Measurements from ENCODE around the gene MBOAT1. TPM values are rescaled to one million over a fixed set of nuclear protein-coding genes. Genes with fewer than 3 reads are reported as not detected.

MBOAT1 gene
- total RNA-seq, 2 experiments from 2014 or later = 14.1 to 14.8 TPM

DNA sequence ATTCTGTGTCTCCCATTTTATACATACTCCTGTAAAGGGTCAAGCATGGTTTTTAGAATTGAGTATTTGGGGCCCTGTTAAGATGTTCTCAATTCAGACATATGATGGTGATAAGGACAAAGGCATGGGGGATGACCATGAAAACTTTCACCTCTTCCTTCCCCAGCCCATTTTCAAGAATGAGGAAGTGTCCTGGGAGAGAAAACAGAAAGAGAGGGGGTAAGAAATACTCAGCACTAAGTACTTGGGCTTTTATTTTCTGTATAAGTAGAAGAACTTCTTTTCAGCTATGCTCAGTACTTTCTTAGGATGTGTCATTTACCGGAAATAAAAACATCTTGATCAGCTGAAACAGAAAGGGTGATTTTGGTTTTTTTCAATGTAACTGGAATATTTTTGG lies 10.9 kb upstream of the MBOAT1 start:
- DNase-seq (no peak), ATAC-seq (ENCODE audit: low read depth) (no peak)
- peaks cover 12% of the 10 kb centered on the region for H3K27me3 Mint-ChIP-seq
- no peaks in the 10 kb centered on the region for H3K4me1 Mint-ChIP-seq
- H3K36me3 Mint-ChIP-seq = no peaks in the 10 kb centered on the region
- no peaks in the 10 kb centered on the region for H3K9me3 Mint-ChIP-seq
- POLR2A ChIA-PET = no interaction called here
- no peak overlapping the region for H3K4me3 Mint-ChIP-seq
- H3K27ac Mint-ChIP-seq = no peak overlapping the region

DNA sequence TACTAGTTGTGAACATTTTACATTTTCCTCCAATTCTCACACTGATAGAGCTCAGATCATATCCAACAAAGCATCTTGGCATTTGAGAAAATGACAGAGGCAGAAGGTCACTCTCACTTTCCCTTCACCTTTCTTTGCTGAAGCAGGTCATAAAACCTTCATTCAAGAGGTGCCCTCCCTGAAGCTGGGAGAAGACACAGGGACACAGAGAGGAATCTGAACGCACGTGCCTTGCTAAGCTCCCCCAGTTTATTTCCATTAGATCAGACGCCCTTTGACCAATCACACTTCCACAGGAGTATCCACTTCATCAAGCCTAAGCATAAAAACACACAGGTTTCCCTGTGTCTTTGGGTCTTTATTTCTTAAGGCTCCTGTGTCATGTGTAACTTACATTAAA lies 9.2 kb upstream of the MBOAT1 start:
- Mint-ChIP-seq H3K27me3 (peaks cover 22% of the 10 kb centered on the region), H3K4me3 (no peak overlapping the region), H3K9me3 (no peaks in the 10 kb centered on the region), H3K36me3 (no peaks in the 10 kb centered on the region), H3K27ac (no peak overlapping the region), H3K4me1 (no peaks in the 10 kb centered on the region)
- ATAC-seq (ENCODE audit: low read depth) = no peak
- DNase-seq = no peak
- POLR2A ChIA-PET = no interaction called here

DNA sequence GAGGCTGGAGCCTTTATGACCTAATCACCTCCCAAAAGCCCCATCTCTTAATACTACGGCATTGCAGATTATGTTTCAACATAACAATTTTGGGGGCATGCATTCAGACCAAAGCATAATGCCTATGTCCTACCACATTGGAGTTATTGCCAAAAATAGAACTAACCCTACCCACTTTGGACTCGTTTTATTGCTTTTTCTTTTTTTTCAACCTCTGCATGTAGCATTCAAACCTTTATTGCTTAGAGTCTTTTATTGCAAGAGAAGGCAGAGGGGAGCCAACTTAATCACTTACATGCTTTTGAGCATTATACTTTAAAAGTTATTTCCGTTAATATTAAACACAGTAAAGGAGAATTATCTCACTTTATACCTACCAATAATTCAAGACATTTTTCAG lies 8.1 kb upstream of the MBOAT1 start:
- no peaks in the 10 kb centered on the region for H3K4me1 Mint-ChIP-seq
- H3K36me3 Mint-ChIP-seq = no peaks in the 10 kb centered on the region
- H3K27me3 Mint-ChIP-seq = peaks cover 22% of the 10 kb centered on the region
- H3K4me3 Mint-ChIP-seq = no peak overlapping the region
- POLR2A ChIA-PET = no interaction called here
- no peak overlapping the region for H3K27ac Mint-ChIP-seq
- no peak for ATAC-seq (ENCODE audit: low read depth)
- DNase-seq = no peak
- H3K9me3 Mint-ChIP-seq = no peaks in the 10 kb centered on the region

DNA sequence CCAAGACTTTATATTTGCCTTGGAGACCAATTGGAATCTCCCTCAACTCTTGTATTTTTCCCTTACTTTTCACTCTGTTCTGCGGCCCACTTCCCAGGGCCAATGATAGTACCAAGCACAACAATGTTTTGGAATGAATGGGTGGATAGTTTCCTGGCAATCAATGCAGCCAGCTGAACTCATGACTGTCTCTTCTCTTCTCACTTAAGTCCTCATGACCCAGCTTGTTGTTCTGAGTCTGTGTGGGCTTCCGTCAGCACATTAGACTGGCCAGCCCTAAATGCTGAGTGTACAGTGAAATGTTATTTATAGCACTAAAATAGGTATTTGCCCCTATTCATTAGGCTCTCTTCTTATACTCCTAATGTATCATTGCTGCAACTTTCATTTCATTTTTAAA lies 5.6 kb upstream of the MBOAT1 start:
- POLR2A ChIA-PET = no interaction called here
- peaks cover 8% of the 10 kb centered on the region for H3K4me1 Mint-ChIP-seq
- no peaks in the 10 kb centered on the region for H3K9me3 Mint-ChIP-seq
- no peak overlapping the region for H3K27ac Mint-ChIP-seq
- DNase-seq (no peak), ATAC-seq (ENCODE audit: low read depth) (no peak)
- H3K4me3 Mint-ChIP-seq = no peak overlapping the region
- peaks cover 22% of the 10 kb centered on the region for H3K27me3 Mint-ChIP-seq
- H3K36me3 Mint-ChIP-seq = no peaks in the 10 kb centered on the region

DNA sequence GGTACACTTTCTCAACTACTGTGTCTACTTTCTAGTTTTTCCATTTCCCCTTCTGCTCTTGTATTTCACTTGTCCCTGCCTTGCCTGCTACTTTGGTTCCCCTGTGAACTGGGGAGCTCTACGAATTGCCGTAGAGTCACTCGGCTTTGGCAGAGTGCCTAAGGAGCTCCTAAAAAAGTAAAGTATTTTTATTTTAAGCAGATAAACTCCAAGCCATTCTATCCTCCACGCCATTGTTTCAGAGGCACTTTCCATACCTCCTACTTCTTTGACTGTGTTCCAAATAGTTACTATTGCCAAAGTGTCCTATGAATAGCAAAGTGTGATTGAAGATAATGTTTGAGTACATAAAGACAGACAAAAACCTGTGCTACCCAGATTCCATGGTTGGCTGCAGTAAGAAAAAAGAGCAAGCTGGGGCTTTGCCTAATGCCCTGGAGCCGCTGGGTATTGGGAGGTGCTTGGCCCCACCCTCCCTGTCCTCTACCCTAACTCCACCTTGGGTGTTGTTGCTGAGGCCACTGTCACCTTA lies 5.1 kb upstream of the MBOAT1 start:
- Mint-ChIP-seq H3K4me3 (no peak overlapping the region), H3K4me1 (peaks cover 10% of the 10 kb centered on the region), H3K27me3 (peaks cover 22% of the 10 kb centered on the region), H3K9me3 (no peaks in the 10 kb centered on the region), H3K36me3 (no peaks in the 10 kb centered on the region), H3K27ac (no peak overlapping the region)
- ATAC-seq (ENCODE audit: low read depth) (no peak), DNase-seq (no peak)
- POLR2A ChIA-PET = no interaction called here

DNA sequence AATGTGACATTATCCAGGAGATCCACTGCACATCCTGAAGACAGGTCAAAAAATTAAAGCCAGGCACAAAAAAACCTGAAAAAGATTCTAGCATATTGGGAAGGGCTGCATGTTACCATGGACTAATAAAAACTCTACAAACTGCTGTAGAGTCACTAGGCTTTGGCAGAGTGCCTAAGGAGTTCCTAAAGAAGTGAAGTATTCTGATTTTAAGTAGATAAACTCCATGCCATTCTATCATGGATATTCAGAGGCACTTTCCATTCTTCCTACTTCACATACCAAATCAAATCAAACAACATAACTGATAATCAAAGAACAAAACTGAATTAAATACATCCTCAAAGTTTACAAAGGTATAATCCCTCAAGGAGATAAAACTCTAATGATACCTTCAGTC lies 3.0 kb upstream of the MBOAT1 start:
- H3K9me3 Mint-ChIP-seq = no peaks in the 10 kb centered on the region
- DNase-seq (no peak), ATAC-seq (ENCODE audit: low read depth) (no peak)
- H3K4me3 Mint-ChIP-seq = no peak overlapping the region
- H3K36me3 Mint-ChIP-seq = no peaks in the 10 kb centered on the region
- peaks cover 20% of the 10 kb centered on the region for H3K4me1 Mint-ChIP-seq
- POLR2A ChIA-PET = no interaction called here
- H3K27ac Mint-ChIP-seq = no peak overlapping the region
- H3K27me3 Mint-ChIP-seq = peaks cover 15% of the 10 kb centered on the region

DNA sequence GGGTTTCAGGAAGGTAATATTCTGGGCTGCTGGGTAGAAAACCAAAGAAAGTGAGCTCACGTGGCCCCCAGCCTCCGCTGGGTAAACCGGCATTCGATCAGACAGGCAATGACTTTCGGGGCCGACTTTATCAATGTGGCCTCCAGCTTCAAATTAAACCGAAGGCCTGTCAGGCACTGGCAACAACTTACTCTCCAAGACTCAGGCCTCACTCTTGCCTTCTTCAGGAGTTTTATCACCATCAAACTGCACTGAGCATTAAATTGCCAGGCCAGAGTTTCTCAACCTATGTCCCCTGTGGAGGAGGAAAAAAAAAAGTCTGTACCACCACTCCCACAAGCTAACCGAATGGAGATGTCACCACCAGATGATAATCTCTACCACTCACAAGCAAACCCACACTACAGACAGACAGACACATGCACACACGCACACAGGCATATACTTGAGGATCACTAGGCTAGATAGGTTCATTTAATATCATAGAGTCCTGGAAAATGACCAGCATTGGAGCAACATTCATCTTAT lies 1.1 kb upstream of the MBOAT1 start:
- Mint-ChIP-seq H3K36me3 (no peaks in the 10 kb centered on the region), H3K27ac (peak overlapping the region; percentile 98), H3K4me1 (peaks cover 22% of the 10 kb centered on the region), H3K4me3 (peak overlapping the region; percentile 95), H3K27me3 (peaks cover 15% of the 10 kb centered on the region), H3K9me3 (no peaks in the 10 kb centered on the region)
- POLR2A ChIA-PET = interaction anchor here (0.9 to 2.3 kb wide), 6 partner anchors 12 to 321 kb away, joined by 3 to 16 read pairs (median 4); partner anchors contain the start of gene CDKAL1
- DNase-seq (no peak), ATAC-seq (ENCODE audit: low read depth) (no peak)

DNA sequence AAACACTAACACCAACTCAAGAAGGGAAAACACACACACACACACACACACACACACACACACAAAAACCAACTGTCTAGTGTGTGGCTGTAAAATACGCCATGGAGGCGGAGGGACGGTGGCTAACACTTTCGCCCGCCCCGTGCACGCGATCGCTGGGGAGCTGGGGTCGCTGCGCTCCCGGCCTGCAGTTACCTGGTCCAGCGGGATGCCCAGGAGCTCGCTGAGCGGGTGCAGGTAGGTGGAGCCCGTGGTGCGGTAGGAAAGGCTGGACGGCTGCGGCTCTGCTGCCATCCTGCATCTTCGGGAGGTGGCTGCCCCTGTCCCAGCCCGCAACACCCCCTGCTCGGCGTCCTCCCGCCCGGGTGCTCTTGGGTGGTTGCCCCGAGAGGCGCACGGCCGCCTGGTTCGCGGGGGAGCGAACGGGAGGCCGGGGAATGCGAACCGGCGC lies 303 bp downstream of the MBOAT1 start:
- peaks cover 28% of the 10 kb centered on the region for H3K4me1 Mint-ChIP-seq
- H3K36me3 Mint-ChIP-seq = no peaks in the 10 kb centered on the region
- H3K27ac Mint-ChIP-seq = peak overlapping the region; percentile 86
- ATAC-seq (ENCODE audit: low read depth) (peak; percentile 16), DNase-seq (no peak)
- no peaks in the 10 kb centered on the region for H3K9me3 Mint-ChIP-seq
- H3K4me3 Mint-ChIP-seq = peak overlapping the region; percentile 92
- POLR2A ChIA-PET = interaction anchor here (1.1 to 2.3 kb wide), 4 partner anchors 11 to 1383 kb away, joined by 3 to 16 read pairs (median 6); no protein-coding TSS in a partner anchor
- H3K27me3 Mint-ChIP-seq = peaks cover 11% of the 10 kb centered on the region

DNA sequence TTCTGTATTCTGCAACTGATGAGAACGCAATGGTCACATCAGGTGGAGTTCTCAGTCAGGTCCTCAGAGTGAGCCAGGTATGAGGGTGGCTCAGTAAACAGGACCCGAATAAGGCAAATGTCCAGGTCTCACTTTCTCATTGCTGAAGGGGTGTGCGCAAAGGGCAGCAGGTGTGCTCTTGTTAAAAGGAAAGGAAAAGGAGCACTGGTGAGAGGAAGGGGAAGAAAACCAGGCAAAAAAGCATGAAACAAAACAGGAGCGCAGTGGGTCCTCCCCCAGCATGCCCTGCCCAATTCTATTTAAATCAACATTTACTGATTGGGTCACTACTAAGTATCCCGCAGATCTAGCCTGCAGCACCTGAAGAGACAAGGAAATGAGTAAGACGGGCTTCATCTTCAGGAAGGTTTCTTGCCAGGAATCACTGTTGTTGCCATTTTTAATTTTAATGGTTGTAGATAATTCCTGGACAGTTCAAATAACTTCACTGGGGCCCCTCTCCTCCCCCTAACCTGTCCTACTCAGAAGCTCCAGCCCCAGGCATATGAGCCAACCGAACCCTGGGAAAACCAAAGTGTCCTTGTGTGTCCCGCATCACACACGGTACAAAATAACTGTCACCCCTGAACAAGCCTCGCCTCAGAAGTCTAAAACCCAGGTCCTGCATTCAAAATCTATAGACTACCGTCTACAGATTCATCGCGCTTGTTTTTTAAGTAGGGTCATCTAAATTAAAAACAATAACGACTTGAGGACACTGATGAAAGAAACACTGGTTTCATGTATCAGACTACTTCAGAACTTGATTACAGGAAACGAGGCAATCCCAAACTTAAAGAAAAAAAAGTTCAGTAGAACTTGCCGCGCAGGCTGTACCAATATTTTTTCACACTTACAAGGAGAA lies 980 bp downstream of the MBOAT1 start:
- H3K9me3 Mint-ChIP-seq = no peaks in the 10 kb centered on the region
- POLR2A ChIA-PET = interaction anchor here (1.2 to 2.1 kb wide), 2 partner anchors 192 to 1383 kb away, joined by 3 to 8 read pairs; no protein-coding TSS in a partner anchor
- peaks cover 35% of the 10 kb centered on the region for H3K4me1 Mint-ChIP-seq
- ATAC-seq (ENCODE audit: low read depth) (no peak), DNase-seq (no peak)
- H3K27me3 Mint-ChIP-seq = peaks cover 4% of the 10 kb centered on the region
- peaks cover 6% of the 10 kb centered on the region for H3K36me3 Mint-ChIP-seq
- peak overlapping the region; percentile 92 for H3K4me3 Mint-ChIP-seq
- peak overlapping the region; percentile 86 for H3K27ac Mint-ChIP-seq

DNA sequence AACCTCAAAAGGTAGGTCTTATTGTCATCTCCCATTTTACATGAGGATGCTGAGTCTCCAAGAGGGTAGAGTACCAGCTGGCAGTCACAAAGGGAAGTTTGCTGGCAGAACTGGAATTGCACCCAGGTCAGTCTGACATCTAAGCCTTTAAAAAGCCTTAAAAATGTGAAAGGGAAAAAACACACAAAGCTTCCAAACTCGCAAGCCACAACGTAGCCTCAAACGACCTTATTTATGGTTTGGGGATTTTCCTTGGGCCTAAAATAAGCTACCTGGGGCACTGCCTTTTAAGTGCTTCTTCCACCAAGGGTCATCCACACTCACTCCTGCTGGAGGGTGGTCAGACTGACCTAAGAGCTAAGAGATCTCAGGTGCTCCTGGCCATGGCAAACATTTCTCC lies 2.1 kb downstream of the MBOAT1 start:
- Mint-ChIP-seq H3K4me3 (no peak overlapping the region), H3K27ac (no peak overlapping the region), H3K9me3 (no peaks in the 10 kb centered on the region), H3K27me3 (peaks cover 2% of the 10 kb centered on the region), H3K36me3 (peaks cover 6% of the 10 kb centered on the region), H3K4me1 (peaks cover 45% of the 10 kb centered on the region)
- no peak for ATAC-seq (ENCODE audit: low read depth)
- DNase-seq = no peak
- POLR2A ChIA-PET = no interaction called here

DNA sequence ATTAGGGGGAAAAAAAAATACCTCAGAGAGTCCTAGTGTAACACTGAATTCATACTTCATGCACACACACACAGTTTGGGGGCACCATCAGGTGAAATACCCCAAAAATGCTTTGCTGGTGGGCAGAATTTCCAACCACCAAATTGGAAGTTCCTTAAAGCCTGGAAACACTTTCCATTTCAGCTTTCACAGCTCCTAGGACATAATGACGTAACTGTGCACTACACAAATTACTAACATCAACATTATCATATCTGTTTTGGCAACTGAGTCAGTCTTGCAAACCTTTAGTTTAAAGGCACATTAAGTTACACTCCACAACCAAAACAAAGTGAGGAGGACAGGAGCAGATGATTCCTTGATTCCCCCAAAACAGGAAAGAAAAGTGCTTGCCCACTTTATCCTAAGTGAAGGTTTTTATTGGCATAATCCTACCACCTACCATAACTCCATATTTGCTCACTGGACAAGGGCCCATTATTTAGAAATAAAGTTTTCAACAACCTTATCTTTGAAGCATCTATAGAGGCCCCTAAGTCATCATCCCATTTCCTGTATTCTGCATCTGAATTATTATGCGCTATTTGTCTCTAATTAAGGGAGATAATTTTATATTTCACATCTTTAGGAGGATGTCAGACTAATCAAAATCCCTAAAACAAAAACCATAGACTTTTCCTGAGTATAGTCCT lies 3.4 kb downstream of the MBOAT1 start:
- POLR2A ChIA-PET = no interaction called here
- Mint-ChIP-seq H3K36me3 (peaks cover 14% of the 10 kb centered on the region), H3K27ac (no peak overlapping the region), H3K9me3 (no peaks in the 10 kb centered on the region), H3K4me3 (no peak overlapping the region), H3K27me3 (no peaks in the 10 kb centered on the region), H3K4me1 (peaks cover 51% of the 10 kb centered on the region)
- DNase-seq (no peak), ATAC-seq (ENCODE audit: low read depth) (no peak)

DNA sequence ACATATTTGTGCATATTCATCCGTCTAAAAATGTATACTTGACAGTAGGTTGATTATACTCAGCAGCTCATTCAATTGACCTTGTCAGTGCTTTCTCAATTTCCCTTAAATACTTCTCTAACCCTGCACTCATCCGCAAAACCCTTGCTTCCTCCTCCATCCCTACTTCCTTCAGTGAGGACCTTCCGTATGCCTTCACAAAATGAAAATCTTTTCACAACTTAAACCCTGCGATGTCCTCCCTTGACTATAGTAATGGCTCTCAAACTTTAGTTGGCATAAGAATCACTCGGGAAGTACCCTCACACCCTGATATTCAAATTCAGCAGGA lies 5.2 kb downstream of the MBOAT1 start:
- Mint-ChIP-seq H3K4me1 (peaks cover 43% of the 10 kb centered on the region), H3K4me3 (peak overlapping the region; percentile 89), H3K27ac (peak overlapping the region; percentile 92), H3K27me3 (no peaks in the 10 kb centered on the region), H3K9me3 (no peaks in the 10 kb centered on the region), H3K36me3 (peaks cover 16% of the 10 kb centered on the region)
- ATAC-seq (ENCODE audit: low read depth) (no peak), DNase-seq (no peak)
- POLR2A ChIA-PET = no interaction called here

DNA sequence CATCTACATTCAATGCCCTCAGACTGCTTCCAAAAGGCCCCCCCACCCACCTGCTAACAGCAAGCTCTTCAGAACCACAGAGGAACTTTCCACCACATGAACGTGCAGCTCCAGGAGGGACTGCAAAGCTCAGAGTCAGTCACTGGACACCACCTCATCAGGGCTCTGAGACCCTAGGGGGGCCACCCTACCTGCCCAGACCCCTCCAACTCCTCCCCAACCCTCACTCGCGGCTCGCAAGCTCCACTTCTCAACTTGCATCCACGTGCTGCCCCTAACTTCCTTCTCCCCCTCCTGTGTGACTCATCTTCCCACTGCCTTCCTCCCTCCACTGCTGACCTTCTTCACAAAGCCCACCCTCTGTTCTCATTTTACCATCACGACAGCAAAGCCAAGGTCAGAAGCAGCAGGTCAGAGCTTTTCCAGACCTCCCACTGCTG lies 6.5 kb downstream of the MBOAT1 start:
- POLR2A ChIA-PET = no interaction called here
- ATAC-seq (ENCODE audit: low read depth) = no peak
- Mint-ChIP-seq H3K4me3 (peak overlapping the region; percentile 89), H3K27ac (peak overlapping the region; percentile 71), H3K4me1 (peaks cover 36% of the 10 kb centered on the region), H3K36me3 (peaks cover 17% of the 10 kb centered on the region), H3K9me3 (no peaks in the 10 kb centered on the region), H3K27me3 (no peaks in the 10 kb centered on the region)
- DNase-seq = no peak

Measured in activated naive CD8-positive, alpha-beta T cell treated with anti-CD3 and anti-CD28 coated beads, Interleukin-2, amount 10 ng/mL, durations not matched to agents 7 days and 5 days (primary cell).